Calu3 (cell line): Measurements from ENCODE around the gene BTBD19. TPM values are rescaled to one million over a fixed set of nuclear protein-coding genes. Genes with fewer than 3 reads are reported as not detected.
A peak's percentile ranks its signal among the peaks of the same experiment; 100 is the strongest.

Experiments
- BruUV-seq: library from RNA; stranded (reverse); fragments of 400-500 nt; replicated peaks from 2 replicates; lab custom pipeline; 2021; lab: Mats Ljungman, UMichigan
- CTCF ChIA-PET: fragments of 300-600 bp; sonication (Branson Sonifier 250); formaldehyde crosslinking; loops from one replicate; lab custom pipeline; 2022; ENCODE audit warnings: antibody characterized with exemption; lab: Charles Lee
- DNase-seq: peaks from one replicate; pipeline ENCODE4 v3.0.0; 2022
- H3K27ac Mint-ChIP-seq: one replicate; pipeline ENCODE4 v1.8.0; 2022; ENCODE audit warnings: mixed read lengths; ENCODE audit not compliant: unreplicated experiment
- H3K27me3 Mint-ChIP-seq: one replicate; pipeline ENCODE4 v1.8.0; 2022; ENCODE audit warnings: mixed read lengths; ENCODE audit not compliant: unreplicated experiment
- H3K36me3 Mint-ChIP-seq: one replicate; pipeline ENCODE4 v1.8.0; 2022; ENCODE audit warnings: mild to moderate bottlenecking, moderate library complexity, mixed read lengths; ENCODE audit not compliant: insufficient read depth, unreplicated experiment
- H3K4me1 Mint-ChIP-seq: one replicate; pipeline ENCODE4 v1.8.0; 2022; ENCODE audit warnings: mild to moderate bottlenecking, low read depth, mixed read lengths; ENCODE audit not compliant: unreplicated experiment
- H3K4me3 Mint-ChIP-seq: one replicate; pipeline ENCODE4 v1.8.0; 2022; ENCODE audit warnings: mild to moderate bottlenecking, low read depth, moderate library complexity, mixed read lengths; ENCODE audit not compliant: unreplicated experiment
- H3K9me3 Mint-ChIP-seq: one replicate; pipeline ENCODE4 v1.8.0; 2022; ENCODE audit warnings: low read depth, mixed read lengths; ENCODE audit not compliant: unreplicated experiment
- intact Hi-C: fragments of 100-400 bp; cut with micrococcal nuclease; formaldehyde crosslinking; loops from one replicate; pipeline ENCODE4 v1.10.0; 2022; ENCODE audit not compliant: unreplicated experiment
- total RNA-seq: library from RNA; stranded (reverse); gene quantifications from 2 replicates; pipeline ENCODE4 v1.2.3, GENCODE V29; 2022
- TF ChIP-seq, protein P1 (sequence below): fragments of 200-600 bp; IDR thresholded peaks from one replicate; pipeline ENCODE4 v1.8.0; 2022; ENCODE audit warnings: antibody characterized with exemption; ENCODE audit not compliant: unreplicated experiment

The BTBD19 gene
- total RNA-seq, 1 experiment from 2014 or later, result 5.9 TPM

DNA sequence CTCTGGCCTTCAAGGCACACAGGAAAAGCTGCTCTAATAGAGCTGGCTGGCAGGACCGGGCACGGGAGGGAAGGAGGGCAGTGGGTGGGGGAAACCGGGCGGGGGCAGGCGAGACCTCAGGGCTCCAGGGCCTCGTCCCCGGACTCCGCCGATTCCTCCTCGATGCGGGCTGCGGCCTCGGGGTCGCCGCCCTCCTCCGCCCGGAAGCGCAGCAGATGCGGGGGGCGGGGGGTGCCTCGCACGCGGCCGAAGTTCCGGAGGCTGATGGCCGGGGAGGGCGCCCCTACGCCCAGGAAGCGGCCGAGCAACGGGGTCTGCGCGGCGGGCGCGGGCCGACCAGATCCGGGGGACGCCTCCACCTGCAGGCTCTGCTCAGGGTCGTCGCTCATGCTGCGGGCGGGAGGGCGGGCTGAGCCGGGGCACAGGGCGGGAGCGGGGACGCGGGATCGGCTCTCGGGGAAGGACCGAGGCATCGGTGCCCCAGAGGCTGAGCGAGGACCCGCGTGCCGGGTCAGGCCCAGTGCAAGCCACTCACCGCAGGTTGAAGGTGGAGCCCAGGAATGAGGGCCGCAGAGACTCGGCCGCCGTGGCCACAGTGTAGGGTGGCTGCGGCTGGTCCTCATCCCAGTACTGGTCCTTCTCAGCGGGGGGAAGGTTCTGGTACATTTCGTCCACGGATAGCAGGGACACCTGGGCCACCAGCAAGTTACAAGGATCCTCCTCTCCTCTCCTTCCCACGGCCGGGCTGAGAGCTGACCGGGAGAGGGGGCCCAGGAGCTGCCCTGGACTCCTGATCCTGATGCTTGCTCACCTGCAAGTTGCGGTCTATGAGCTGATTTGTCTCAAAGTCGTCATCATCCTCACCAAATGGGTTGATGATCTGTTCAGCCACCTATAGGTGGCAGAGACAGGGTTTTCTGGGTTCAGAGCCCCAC lies 24.0 kb upstream of the BTBD19 start:
- Mint-ChIP-seq H3K27me3 (no peaks in the 10 kb centered on the region), H3K4me1 (no peaks in the 10 kb centered on the region), H3K4me3 (peak overlapping the region; percentile 27), H3K36me3 (peaks cover 43% of the 10 kb centered on the region), H3K9me3 (no peaks in the 10 kb centered on the region), H3K27ac (no peak overlapping the region)
- DNase-seq, result peak; percentile 30
- BruUV-seq, result no TSS peak
- CTCF ChIA-PET, result interaction anchor here (0.5 to 1.0 kb wide), 4 partner anchors 9 to 202 kb away, joined by 3 to 4 read pairs (median 3); partner anchors contain the start of genes EIF2B3 and RPS8
- intact Hi-C loops, result no loop called here
- TF ChIP-seq, protein P1, sequence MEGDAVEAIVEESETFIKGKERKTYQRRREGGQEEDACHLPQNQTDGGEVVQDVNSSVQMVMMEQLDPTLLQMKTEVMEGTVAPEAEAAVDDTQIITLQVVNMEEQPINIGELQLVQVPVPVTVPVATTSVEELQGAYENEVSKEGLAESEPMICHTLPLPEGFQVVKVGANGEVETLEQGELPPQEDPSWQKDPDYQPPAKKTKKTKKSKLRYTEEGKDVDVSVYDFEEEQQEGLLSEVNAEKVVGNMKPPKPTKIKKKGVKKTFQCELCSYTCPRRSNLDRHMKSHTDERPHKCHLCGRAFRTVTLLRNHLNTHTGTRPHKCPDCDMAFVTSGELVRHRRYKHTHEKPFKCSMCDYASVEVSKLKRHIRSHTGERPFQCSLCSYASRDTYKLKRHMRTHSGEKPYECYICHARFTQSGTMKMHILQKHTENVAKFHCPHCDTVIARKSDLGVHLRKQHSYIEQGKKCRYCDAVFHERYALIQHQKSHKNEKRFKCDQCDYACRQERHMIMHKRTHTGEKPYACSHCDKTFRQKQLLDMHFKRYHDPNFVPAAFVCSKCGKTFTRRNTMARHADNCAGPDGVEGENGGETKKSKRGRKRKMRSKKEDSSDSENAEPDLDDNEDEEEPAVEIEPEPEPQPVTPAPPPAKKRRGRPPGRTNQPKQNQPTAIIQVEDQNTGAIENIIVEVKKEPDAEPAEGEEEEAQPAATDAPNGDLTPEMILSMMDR, result no peak

DNA sequence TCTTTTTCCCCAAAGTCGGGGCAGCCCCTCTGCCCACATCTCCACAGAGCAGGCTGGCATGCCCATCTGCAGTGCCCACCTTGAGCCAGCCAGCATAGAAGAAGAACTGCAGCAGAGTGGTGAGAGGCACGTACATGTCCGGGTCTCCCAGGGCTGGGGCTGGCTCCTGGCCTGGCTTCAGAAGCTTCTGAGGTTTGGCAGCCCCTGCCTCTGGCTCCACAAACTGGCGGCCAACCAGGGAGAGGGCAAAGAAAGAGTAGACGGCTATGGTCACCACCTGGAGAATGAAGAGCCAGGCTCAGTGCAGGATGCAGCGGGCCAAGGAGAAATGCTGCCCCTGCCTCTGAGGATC lies 23.3 kb upstream of the BTBD19 start:
- H3K27me3 Mint-ChIP-seq, result no peaks in the 10 kb centered on the region
- H3K9me3 Mint-ChIP-seq, result no peaks in the 10 kb centered on the region
- H3K27ac Mint-ChIP-seq, result no peak overlapping the region
- intact Hi-C loops, result no loop called here
- H3K4me1 Mint-ChIP-seq, result no peaks in the 10 kb centered on the region
- TF ChIP-seq, protein P1, result peak; percentile 24
- BruUV-seq, result no TSS peak
- CTCF ChIA-PET, result interaction anchor here (0.9 to 1.0 kb wide), 2 partner anchors 10 to 201 kb away, joined by 3 to 4 read pairs; partner anchors contain the start of genes EIF2B3 and RPS8
- H3K4me3 Mint-ChIP-seq, result no peak overlapping the region
- H3K36me3 Mint-ChIP-seq, result peaks cover 36% of the 10 kb centered on the region
- DNase-seq, result no peak

DNA sequence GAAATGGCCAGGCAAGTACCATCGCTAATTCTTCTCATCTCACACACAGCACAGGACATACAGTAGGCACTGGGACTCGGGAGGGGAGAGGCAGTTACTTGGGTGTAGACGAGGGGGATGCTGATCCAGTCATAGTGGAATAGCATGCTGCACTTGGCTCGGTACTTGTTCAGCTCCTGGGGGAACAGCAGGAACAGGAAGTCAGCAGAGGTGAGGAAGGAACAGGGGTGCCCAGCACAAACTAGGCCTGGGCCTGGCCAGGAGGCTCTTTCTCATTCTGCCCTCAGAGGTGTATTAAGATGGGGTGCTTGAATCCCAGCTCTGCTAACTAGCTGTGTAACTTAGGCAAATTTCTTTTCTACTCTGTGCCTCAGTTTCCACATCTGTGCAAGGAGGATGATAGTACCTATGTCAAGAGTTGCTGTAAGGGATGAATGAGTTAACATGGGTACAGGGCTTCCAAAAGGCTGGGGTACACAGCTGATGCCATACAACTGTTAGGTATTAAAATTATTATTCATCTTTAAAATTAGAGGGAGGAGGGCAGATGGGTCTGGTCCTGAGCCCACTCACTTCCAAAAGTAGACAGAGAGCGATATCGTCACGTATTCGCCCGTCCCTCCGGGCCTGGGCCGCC lies 22.7 kb upstream of the BTBD19 start:
- H3K27ac Mint-ChIP-seq, result no peak overlapping the region
- no peaks in the 10 kb centered on the region for H3K27me3 Mint-ChIP-seq
- no peaks in the 10 kb centered on the region for H3K4me1 Mint-ChIP-seq
- H3K4me3 Mint-ChIP-seq, result no peak overlapping the region
- no peaks in the 10 kb centered on the region for H3K9me3 Mint-ChIP-seq
- DNase-seq, result no peak
- BruUV-seq, result no TSS peak
- TF ChIP-seq, protein P1, result no peak
- CTCF ChIA-PET, result no interaction called here
- intact Hi-C loops, result no loop called here
- peaks cover 30% of the 10 kb centered on the region for H3K36me3 Mint-ChIP-seq

DNA sequence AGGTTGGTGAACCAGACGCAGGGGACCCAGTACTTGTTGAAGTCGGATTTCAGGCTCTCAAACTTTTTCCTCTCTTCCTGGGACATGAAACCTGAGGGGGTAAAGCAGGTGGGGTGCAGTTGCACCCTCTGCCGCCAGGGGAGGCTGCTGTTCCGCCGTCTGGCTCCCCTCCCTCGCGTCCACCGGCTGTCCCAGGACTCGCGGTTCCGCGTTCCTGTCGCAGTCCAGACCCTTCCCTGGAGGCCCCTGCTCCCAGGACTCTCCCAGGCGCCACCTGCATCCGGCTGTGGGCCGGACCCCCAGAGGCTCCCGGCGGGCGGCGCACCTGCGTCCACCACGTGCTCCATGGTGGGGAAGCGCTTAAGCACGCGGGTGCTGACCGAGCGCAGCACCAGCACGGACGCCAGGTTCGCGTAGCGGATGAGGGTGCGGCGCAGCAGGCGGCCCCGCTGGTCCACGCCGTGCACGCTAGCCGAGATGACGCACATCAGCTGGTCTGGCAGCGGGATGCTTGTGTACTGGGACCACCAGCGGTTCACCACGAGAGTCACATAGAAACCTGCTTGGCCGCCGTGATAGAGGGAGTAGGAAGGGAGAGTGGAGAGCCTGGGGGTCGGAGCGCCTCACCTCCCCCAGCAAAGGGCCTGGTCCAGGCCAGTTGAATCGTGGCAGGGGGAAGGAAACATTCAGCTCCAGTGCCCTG lies 22.0 kb upstream of the BTBD19 start:
- CTCF ChIA-PET, result interaction anchor here (0.9 kb wide), 1 partner anchor 553 kb away, joined by 3 read pairs; no protein-coding TSS in a partner anchor
- no TSS peak for BruUV-seq
- no peaks in the 10 kb centered on the region for H3K4me1 Mint-ChIP-seq
- no peak overlapping the region for H3K27ac Mint-ChIP-seq
- no peaks in the 10 kb centered on the region for H3K27me3 Mint-ChIP-seq
- no peak overlapping the region for H3K4me3 Mint-ChIP-seq
- peak; percentile 76 for DNase-seq
- no peaks in the 10 kb centered on the region for H3K9me3 Mint-ChIP-seq
- TF ChIP-seq, protein P1, result peak; percentile 94
- intact Hi-C loops, result no loop called here
- H3K36me3 Mint-ChIP-seq, result peaks cover 23% of the 10 kb centered on the region
